ENCODE results near the gene ATP5ME.

ATP5ME gene

DNA sequence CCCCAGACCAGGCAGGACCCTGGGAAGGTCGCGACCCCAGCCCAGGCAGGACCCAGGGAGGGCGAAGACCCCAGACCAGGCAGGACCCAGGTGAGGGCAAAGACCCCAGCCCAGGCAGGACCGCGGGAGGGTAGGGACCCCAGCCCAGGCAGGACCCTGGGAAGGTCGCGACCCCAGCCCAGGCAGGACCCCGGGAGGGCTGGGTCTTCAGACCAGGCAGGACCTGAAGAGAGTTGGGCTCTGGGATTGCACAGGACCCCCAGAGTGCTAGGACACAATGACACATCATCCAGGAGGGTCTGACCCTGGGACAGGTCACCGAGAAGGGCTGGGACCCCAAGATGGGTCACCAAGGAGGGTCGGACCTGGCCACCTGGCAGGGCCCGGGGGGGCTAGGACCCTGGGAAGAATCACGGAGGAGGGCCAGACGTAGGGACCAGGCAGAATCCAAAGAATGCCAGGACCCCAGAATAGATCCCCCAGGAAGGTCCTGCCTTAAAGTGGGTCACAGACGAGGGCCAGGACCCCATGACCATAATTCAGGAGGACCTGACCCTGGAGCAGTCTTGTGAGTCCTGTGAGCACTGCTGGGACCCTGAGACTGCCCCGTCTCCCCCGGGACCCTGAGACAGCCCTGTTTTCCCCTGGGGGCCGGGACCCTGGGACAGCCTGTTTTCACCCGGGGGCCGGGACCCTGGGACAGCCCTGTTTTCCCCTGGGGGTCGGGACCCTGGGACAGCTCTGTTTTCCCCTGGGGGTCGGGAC is 32.9 kb upstream of the ATP5ME start:
- TF ChIP-seq, protein P1, sequence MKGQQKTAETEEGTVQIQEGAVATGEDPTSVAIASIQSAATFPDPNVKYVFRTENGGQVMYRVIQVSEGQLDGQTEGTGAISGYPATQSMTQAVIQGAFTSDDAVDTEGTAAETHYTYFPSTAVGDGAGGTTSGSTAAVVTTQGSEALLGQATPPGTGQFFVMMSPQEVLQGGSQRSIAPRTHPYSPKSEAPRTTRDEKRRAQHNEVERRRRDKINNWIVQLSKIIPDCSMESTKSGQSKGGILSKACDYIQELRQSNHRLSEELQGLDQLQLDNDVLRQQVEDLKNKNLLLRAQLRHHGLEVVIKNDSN (IDR thresholded peaks at IDR 0.05) = no peak
- TF ChIP-seq ZBTB7A (IDR thresholded peaks at IDR 0.05; ENCODE audit: low read depth) = no peak
- TF ChIP-seq EP300 (IDR thresholded peaks at IDR 0.05; ENCODE audit: borderline replicate concordance) = no peak
- no peak for TF ChIP-seq RAD21 (IDR thresholded peaks at IDR 0.05; ENCODE audit: low read depth)
- no peak for TF ChIP-seq CREB1 (IDR thresholded peaks at IDR 0.05; ENCODE audit: low read depth)
- TF ChIP-seq CEBPB (IDR thresholded peaks at IDR 0.05) = no peak
- TF ChIP-seq TEAD4 (IDR thresholded peaks at IDR 0.05) = no peak

DNA sequence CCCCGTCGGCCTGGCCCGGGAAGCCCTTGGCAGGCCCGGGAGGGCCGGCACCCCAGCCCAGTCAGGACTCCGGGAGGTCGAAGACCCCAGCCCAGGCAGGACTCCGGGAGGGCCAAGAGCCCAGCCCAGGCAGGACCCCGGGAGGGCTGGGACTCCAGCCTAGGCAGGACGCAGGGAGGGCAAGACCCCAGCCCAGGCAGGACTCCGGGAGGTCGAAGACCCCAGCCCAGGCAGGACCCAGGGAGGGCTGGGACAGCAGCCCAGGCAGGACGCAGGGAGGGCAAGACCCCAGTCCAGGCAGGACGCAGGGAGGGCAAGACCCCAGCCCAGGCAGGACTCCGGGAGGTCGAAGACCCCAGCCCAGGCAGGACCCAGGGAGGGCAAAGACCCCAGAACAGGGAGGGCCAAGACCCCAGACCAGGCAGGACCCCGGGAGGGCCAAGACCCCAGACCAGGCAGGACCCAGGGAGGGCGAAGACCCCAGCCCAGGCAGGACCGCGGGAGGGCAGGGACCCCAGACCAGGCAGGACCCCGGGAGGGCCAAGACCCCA is 32.1 kb upstream of the ATP5ME start:
- 0 out of 2 replicates have a peak, but pooled peaks have one; percentile 69 for TF ChIP-seq ZBTB7A (IDR thresholded peaks at IDR 0.05; ENCODE audit: low read depth)

DNA sequence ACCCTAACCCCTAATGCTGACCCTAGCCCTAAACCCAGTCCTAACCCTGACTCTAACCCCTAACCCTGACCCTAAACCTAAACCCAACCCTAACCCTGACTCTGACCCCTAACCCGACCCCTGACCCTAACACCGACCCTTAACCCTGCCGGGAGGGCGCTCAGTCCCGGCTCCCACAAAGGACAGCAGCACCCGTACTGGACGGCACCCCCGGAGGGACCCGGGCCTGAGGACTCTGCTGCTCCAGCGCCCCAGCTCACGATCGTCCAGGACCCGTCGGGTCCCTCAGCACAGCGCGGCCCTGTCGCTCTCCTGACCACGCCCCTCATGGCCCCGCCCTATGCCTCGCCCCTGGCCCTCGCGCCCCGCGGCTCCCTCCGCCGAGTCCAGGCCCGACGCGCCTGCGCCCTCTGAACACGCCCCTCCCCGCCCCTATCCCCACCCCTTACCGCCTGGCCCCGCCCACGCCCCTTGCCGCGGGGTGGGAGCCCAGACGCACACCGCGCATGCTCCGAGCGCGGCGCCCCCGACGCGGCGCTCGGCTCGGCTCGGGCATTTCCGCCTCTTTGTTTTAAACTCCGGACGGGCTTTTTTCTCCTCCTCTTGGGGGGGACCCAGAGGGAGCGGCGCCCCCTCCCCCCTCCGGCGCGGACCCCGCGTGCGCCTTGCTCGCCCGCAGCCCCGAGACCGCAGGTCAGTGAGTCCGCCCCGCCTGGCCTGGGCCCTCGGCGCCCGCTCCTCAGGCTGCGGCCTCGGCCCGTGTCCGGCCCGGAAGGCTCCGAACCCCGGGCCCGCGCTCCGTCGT is 31.4 kb upstream of the ATP5ME start, which contains the start of gene PCGF3:
Gene PCGF3 (plus strand): TSS at position 555 of the 805 bp plus-strand sequence. CDS start 27,849 bp downstream, outside the sequence.
- TF ChIP-seq YY1 (IDR thresholded peaks at IDR 0.05; ENCODE audit: low read depth) (no peak), EGR1 (IDR thresholded peaks at IDR 0.05) (no peak), ZBTB7A (IDR thresholded peaks at IDR 0.05; ENCODE audit: low read depth) (0 out of 2 replicates have a peak, but pooled peaks have one; percentile 14), TCF12 (IDR thresholded peaks at IDR 0.05; ENCODE audit: low read depth) (no peak), TAF1 (IDR thresholded peaks at IDR 0.05; ENCODE audit: low read depth) (peak; percentile 40; the same call in 1 of the 2 replicates), CREB1 (IDR thresholded peaks at IDR 0.05; ENCODE audit: low read depth) (no peak)
- TF ChIP-seq, protein P2, sequence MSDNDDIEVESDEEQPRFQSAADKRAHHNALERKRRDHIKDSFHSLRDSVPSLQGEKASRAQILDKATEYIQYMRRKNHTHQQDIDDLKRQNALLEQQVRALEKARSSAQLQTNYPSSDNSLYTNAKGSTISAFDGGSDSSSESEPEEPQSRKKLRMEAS (IDR thresholded peaks at IDR 0.05) = peak; percentile 64

DNA sequence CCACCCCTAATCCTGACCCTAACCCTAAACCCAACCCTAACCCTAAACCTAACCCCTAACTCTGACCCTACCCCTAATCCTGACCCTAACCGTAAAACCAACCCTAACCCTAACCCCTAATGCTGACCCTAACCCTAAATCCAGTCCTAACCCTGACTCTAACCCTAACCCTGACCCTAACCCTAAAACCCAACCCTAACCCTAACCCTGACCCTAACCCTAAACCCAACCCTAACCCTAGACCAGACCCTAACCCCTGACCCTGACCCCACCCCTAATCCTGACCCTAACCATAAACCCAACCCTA is 30.8 kb upstream of the ATP5ME start:
- TF ChIP-seq, protein P1 (IDR thresholded peaks at IDR 0.05) = no peak
- TF ChIP-seq EGR1 (IDR thresholded peaks at IDR 0.05) (no peak), FOXM1 (IDR thresholded peaks at IDR 0.05; ENCODE audit: borderline replicate concordance, low read depth) (no peak), TAF1 (IDR thresholded peaks at IDR 0.05; ENCODE audit: low read depth) (no peak), TEAD4 (IDR thresholded peaks at IDR 0.05) (no peak), NFIC (IDR thresholded peaks at IDR 0.05) (no peak), CREB1 (IDR thresholded peaks at IDR 0.05; ENCODE audit: low read depth) (no peak), RAD21 (IDR thresholded peaks at IDR 0.05; ENCODE audit: low read depth) (no peak), YY1 (IDR thresholded peaks at IDR 0.05; ENCODE audit: low read depth) (no peak), CEBPB (IDR thresholded peaks at IDR 0.05) (no peak)

DNA sequence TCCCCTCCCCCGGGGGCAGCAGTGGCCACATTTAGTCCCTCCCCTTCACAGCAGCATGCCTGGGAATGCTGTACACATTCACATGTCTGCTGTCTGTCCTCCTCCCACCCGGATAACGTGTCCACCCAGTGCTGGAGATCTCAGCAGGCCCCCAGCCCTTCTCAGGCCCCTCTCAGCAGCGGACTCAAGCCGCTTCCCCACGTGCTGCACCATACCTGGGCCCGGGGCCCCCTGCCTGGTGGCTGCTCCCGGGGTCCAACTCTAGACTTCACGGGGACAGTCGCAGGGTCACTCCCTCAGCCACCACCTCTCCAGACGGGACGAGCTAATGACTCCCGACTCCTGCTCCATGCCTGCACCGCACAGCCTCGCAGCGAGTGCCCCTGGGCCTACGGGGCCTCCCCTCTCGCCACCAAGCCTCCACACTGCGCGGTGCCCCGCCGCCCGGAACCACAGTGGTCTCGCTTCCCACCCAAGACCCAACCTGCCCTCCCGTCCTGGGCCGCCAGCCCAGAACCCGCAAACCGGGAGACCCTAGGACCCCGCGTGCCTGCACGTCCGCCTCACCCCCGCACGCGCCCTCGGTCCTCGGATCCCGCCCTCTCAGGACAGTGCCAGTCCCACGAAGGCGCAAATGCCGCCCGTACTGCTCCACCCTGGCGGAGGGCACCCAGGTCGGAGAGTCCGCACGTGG is 30.3 kb upstream of the ATP5ME start:
- TF ChIP-seq TEAD4 (IDR thresholded peaks at IDR 0.05) (no peak), EGR1 (IDR thresholded peaks at IDR 0.05) (no peak), YY1 (IDR thresholded peaks at IDR 0.05; ENCODE audit: low read depth) (no peak), EP300 (IDR thresholded peaks at IDR 0.05; ENCODE audit: borderline replicate concordance) (no peak), RAD21 (IDR thresholded peaks at IDR 0.05; ENCODE audit: low read depth) (no peak), CEBPB (IDR thresholded peaks at IDR 0.05) (no peak), TAF1 (IDR thresholded peaks at IDR 0.05; ENCODE audit: low read depth) (no peak), ZBTB7A (IDR thresholded peaks at IDR 0.05; ENCODE audit: low read depth) (no peak), TCF12 (IDR thresholded peaks at IDR 0.05; ENCODE audit: low read depth) (no peak), CREB1 (IDR thresholded peaks at IDR 0.05; ENCODE audit: low read depth) (no peak), NFIC (IDR thresholded peaks at IDR 0.05) (no peak)
- TF ChIP-seq, protein P3, sequence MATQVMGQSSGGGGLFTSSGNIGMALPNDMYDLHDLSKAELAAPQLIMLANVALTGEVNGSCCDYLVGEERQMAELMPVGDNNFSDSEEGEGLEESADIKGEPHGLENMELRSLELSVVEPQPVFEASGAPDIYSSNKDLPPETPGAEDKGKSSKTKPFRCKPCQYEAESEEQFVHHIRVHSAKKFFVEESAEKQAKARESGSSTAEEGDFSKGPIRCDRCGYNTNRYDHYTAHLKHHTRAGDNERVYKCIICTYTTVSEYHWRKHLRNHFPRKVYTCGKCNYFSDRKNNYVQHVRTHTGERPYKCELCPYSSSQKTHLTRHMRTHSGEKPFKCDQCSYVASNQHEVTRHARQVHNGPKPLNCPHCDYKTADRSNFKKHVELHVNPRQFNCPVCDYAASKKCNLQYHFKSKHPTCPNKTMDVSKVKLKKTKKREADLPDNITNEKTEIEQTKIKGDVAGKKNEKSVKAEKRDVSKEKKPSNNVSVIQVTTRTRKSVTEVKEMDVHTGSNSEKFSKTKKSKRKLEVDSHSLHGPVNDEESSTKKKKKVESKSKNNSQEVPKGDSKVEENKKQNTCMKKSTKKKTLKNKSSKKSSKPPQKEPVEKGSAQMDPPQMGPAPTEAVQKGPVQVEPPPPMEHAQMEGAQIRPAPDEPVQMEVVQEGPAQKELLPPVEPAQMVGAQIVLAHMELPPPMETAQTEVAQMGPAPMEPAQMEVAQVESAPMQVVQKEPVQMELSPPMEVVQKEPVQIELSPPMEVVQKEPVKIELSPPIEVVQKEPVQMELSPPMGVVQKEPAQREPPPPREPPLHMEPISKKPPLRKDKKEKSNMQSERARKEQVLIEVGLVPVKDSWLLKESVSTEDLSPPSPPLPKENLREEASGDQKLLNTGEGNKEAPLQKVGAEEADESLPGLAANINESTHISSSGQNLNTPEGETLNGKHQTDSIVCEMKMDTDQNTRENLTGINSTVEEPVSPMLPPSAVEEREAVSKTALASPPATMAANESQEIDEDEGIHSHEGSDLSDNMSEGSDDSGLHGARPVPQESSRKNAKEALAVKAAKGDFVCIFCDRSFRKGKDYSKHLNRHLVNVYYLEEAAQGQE (IDR thresholded peaks at IDR 0.05; ENCODE audit: low read depth) = no peak
- TF ChIP-seq, protein P2 (IDR thresholded peaks at IDR 0.05) = no peak

DNA sequence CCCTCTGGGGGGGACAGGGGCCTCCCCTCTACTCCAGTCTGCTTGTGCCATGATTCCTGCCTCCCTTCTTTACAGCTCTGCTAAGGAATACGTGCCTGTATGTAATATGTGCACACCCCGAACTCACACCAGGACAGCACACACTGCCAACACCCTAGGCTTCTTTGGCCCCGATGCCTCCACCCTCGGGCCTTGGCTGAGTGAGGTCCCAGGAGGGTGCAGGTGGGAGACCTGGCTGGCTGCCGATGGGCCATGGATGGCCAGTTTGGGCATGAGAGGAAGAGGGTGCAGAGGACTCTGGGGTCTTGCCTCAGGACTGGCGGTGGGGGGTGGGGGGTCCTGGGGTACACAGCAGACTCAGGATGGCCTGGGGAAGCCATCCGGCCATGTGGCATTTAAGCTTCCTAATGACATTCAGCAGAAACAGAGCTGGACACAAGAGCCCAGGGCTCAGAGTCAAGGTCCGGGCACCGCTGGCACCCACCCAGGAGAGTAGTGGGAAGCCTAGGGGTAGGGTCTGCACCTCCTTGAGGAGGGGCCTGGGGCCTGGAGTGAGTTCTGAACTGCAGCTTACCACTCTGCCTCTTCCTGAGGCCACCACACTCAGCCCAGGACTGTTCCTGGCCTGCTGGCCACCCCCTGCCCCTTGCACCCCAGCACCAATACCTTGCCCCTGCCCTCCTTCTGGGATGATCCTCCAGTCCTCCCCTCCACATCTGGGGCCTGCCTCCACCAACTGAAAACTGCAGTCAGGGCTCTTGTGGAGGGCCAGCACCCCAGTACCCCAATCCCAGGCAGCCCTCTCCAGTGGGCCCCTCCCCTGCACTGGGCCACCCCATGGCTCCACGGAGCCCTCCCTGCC is 29.5 kb upstream of the ATP5ME start:
- TF ChIP-seq EGR1 (IDR thresholded peaks at IDR 0.05) = no peak
- no peak for TF ChIP-seq NFIC (IDR thresholded peaks at IDR 0.05)
- no peak for TF ChIP-seq FOXM1 (IDR thresholded peaks at IDR 0.05; ENCODE audit: borderline replicate concordance, low read depth)
- no peak for TF ChIP-seq CEBPB (IDR thresholded peaks at IDR 0.05)
- TF ChIP-seq TEAD4 (IDR thresholded peaks at IDR 0.05) = no peak
- TF ChIP-seq, protein P2 (IDR thresholded peaks at IDR 0.05) = no peak
- TF ChIP-seq CREB1 (IDR thresholded peaks at IDR 0.05; ENCODE audit: low read depth) = no peak
- TF ChIP-seq, protein P1 (IDR thresholded peaks at IDR 0.05) = no peak
- TF ChIP-seq TCF12 (IDR thresholded peaks at IDR 0.05; ENCODE audit: low read depth) = no peak
- TF ChIP-seq EP300 (IDR thresholded peaks at IDR 0.05; ENCODE audit: borderline replicate concordance) = no peak
- TF ChIP-seq, protein P3 (IDR thresholded peaks at IDR 0.05; ENCODE audit: low read depth) = no peak
- TF ChIP-seq ZBTB7A (IDR thresholded peaks at IDR 0.05; ENCODE audit: low read depth) = no peak

Measured in Ishikawa (cell line).